Thyroid gland (tissue), 4 donors: ENCODE measurements around the gene NFIX.

Source experiments
- CTCF ChIP-seq, 6 experiments: fragments of 200-600 bp in 3 of 6; fragments of 450-650 bp in 3 of 6; sonication (generic) in 3 of 6; IDR thresholded peaks; one replicate each; pipeline ENCODE4 v1.5.1; 2016 to 2019; ENCODE audit warnings: antibody characterized with exemption in 6 of 6, mild to moderate bottlenecking in 2 of 6, inconsistent platforms in 1 of 6, moderate library complexity in 1 of 6
- POLR2A ChIP-seq, 2 donors: fragments of 450-650 bp; IDR thresholded peaks; one replicate each; pipeline ENCODE4 v1.6.1; 2017; ENCODE audit warnings: antibody characterized with exemption in 2 of 2, mild to moderate bottlenecking in 2 of 2, moderate library complexity in 1 of 2

- TF ChIP-seq CTCF (IDR thresholded peaks at IDR 0.05) (no peak), POLR2A (IDR thresholded peaks at IDR 0.05) (no peak)
These were observed 126.4 kb downstream of the NFIX start for GRCh38 chr19:13121551-13122274.
